HG03342 (cell line): ENCODE results near the gene FSCN2.
"Not testable (repeated sequence)": the region's sequence is repeated elsewhere in the genome, so short reads cannot be mapped to it uniquely, and the experiment has no call there.

Experiments
- ATAC-seq: cut with Tn5 transposase; IDR thresholded peaks from one replicate; pipeline ENCODE4 v1.9.1; 2021; ENCODE audit warnings: mild to moderate bottlenecking, moderate library complexity; ENCODE audit not compliant: unreplicated experiment

The FSCN2 gene

GRCh38 chr17:81524039-81524864, 3.9 kb upstream of the FSCN2 start:
- no peak for ATAC-seq

DNA sequence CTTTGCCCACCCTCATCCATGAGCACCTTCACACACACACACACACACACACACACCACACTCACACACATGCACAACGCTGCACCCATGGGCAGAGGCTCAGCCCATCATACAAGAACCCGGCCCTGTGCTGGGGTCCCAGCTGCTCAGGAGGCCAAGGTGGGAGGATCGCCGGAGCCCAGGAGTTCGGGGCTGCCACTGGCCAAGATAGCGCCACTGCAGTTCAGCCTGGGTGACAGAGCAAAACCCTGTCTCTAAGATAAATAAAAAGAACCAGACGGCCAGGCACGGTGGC, 3.4 kb upstream of the FSCN2 start:
- ATAC-seq = no peak

GRCh38 chr17:81526662-81527571, 1.3 kb upstream of the FSCN2 start:
- ATAC-seq = no peak

- ATAC-seq = no peak
Observed at GRCh38 chr17:81528384-81528650, 140 bp downstream of the FSCN2 start.

DNA sequence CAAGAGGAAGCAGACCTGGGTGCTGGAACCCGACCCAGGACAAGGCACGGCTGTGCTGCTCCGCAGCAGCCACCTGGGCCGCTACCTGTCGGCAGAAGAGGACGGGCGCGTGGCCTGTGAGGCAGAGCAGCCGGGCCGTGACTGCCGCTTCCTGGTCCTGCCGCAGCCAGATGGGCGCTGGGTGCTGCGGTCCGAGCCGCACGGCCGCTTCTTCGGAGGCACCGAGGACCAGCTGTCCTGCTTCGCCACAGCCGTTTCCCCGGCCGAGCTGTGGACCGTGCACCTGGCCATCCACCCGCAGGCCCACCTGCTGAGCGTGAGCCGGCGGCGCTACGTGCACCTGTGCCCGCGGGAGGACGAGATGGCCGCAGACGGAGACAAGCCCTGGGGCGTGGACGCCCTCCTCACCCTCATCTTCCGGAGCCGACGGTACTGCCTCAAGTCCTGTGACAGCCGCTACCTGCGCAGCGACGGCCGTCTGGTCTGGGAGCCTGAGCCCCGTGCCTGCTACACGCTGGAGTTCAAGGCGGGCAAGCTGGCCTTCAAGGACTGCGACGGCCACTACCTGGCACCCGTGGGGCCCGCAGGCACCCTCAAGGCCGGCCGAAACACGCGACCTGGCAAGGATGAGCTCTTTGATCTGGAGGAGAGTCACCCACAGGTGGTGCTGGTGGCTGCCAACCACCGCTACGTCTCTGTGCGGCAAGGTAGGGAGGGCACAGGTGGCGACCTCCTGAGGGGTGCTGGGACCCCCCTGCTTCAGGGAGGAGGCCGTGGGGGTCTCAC, 667 bp downstream of the FSCN2 start:
- no peak for ATAC-seq

GRCh38 chr17:81529437-81529803, 1.2 kb downstream of the FSCN2 start:
- no peak for ATAC-seq

- ATAC-seq = not testable (repeated sequence)
Observed at GRCh38 chr17:81531013-81531412, 2.8 kb downstream of the FSCN2 start.

DNA sequence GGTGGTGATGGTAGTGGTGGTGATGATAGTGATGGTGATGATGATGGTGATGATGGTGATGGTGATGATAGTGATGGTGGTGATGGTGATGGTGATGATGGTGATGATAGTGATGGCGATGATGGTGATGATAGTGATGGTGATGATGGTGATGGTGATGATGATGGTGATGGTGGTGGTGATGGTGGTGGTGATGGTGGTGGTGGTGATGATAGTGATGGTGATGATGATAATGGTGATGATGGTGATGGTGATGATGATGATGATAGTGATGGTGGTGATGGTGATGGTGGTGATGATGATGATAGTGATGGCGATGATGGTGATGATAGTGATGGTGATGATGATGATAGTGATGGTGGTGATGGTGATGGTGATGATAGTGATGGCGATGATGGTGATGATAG, 3.8 kb downstream of the FSCN2 start:
- ATAC-seq = not testable (repeated sequence)

DNA sequence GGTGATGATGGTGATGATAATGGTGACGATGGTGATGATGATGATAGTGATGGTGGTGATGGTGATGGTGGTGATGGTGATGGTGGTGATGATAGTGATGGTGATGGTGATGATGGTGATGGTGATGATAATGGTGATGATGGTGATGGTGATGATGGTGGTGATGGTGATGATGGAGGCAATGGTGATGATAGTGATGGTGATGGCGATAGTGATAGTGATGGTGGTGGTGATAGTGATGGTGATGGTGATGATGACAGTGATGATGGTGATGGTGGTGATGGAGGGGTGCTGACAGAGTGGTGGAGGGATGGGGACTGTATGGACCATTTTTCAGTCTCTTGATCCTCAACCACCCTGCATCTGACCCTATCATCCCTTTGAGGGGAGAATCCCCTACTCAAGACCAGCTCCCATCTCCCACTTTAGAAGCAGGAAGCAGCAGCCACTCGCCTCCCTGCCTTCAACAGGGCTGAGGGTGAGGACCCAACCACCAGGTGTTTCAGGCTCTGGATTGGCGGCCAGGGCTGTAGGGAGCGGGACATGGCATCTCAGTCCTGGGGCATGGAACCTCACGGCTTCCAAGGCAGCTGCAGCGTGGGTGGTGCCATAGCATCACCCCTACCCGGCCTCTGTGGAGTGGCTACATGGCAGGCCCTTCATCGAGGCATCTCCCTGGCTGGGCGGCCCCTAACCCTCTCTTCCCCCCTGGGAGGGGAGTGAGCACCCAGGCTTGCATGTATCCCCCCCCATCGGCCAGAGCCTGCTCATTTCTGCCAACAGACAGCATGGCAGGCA, 4.5 kb downstream of the FSCN2 start:
- ATAC-seq = no peak

DNA sequence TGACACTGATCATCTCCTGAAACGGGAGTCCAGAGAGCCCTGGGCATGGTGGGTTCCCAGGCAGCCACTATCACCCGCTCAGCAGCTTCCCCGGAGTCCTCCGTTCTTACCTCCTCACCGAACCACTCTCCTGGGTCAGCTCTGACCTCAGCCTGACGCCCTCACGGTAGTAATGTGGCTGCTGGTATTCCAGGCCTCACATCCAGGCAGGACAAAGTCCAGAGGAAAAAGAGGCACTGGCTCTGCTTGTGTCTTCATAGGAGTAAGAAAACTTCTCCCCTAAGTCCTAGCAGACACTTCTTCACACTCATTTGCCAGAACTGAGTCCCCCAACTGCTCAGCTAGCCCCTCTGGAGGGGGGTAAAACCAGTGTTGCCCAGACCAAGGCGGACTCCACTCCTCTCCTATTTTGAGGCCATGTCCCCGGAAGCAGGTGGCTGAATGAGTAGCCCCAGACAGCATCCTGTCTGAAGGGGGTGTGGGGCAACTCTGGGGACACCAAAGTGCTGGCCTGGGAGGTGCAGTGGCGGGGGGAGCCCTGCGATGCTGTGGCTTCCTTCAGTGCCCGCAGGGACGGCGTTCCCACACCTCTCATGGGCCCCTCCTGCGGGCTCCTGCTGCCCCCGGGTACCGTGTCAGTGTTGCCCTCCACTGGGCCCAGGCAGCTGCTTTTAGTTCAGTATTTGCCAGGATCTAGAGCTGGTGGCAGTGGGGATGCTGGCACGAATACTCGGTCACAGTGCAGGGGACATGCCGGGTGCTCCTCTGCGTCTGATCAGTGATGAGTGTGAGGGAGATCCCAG, 5.4 kb downstream of the FSCN2 start:
- no peak for ATAC-seq

- ATAC-seq = no peak
Observed at GRCh38 chr17:81534157-81535006, 6.2 kb downstream of the FSCN2 start.

DNA sequence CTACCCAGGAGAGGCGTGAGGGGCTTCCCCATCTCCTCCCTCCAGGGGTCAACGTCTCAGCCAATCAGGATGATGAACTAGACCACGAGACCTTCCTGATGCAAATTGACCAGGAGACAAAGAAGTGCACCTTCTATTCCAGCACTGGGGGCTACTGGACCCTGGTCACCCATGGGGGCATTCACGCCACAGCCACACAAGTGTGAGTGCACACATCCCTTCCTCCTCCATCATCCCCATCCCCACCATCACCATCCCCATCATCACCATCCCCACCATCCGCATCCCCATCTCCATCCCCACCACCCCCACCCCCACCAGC, 6.8 kb downstream of the FSCN2 start:
- ATAC-seq = no peak

DNA sequence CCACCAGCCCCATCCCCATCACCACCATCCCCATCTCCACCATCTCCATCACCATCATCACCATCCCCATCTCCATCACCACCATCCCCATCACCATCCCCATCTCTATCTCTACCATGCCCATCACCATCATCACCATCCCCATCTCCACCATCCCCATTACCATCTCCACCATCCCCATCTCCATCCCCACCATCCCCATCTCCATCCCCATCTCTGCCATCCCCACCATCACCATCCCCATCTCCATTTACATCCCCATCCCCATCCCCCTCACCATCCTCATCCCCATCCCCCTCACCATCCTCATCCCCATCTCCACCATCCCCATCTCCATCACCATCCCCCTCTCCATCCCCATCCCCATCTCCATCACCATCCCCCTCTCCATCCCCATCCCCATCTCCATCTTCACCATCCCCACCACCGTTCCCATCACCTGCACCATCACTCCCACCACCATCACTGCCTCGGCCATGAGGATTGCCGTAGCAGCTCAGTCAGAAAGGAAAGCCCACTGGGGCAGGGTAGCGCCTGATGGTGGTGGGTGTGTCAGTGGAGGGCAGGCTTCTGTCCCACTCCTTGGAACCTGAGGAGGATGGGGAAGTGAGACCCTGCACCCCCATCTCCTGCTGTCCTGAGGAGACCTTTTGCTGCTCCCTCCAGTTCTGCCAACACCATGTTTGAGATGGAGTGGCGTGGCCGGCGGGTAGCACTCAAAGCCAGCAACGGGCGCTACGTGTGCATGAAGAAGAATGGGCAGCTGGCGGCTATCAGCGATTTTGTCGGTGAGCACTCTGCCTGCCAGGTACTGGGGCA, 7.5 kb downstream of the FSCN2 start:
- no peak for ATAC-seq

GRCh38 chr17:81536299-81537290, 8.4 kb downstream of the FSCN2 start:
- ATAC-seq = no peak

DNA sequence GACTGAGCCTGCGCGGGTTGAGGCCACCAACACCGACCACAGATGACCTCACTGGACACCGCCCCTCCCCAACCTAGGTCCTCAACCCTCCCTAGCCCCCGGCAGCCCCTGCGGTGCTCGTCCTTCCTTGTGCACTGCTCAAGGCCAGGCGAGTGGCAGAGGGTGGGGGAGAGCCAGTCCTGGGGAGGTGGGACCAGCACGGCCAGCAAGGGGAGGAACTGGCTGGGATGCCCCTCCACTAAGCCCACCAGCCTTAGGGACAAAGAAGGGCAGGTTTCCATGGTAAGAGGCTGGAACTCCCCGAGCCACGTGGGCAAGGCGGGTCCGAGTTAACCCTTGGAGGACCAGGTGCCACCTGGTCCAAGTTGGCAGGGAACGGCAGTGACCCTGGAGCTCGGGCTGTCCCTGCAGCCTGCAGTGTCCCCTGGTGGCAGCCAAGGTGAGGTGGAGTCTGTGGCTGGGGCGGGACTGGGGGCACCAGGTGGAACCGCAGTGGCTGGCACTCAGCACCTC, 9.2 kb downstream of the FSCN2 start:
- ATAC-seq = no peak

DNA sequence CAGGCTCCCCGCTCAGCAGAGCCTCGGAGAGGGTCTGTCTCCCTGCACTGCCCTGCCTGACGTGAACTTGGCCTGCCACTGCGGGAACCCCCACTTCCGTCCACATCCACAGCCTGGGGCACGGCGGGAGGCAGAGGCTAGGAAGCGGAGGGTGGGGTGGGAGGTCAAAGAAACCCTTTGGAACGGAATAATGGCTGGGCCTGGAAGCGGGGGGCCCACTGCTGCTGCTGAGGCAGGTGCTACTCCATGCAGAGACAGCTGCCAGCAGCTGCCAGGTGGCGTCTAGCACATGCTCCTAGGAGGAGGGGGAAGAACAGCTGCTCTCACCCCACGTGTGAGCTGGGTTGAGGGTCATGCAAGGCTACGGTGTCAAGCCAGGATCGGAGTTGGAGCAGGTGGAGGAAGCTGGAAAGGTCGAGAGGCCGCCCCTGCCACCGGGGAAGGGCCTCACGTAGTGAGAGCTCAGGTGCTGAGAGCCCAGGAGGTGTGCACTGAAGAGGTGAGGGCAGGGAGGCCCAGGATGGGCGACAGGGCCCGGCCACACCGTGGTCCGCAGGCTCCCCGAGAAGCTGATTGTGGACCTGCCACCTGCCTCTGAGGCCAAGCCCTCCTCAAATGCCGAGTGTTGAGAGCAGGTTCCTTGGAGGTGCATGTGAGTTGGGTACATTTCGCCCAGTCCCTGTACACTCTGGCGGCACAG, 9.8 kb downstream of the FSCN2 start:
- no peak for ATAC-seq
